Stomach (tissue), 9 donors: ENCODE data around the gene PELI2. TPM values are rescaled to one million over a fixed set of nuclear protein-coding genes. Genes with fewer than 3 reads are reported as not detected.
"Not testable (repeated sequence)": the region's sequence is repeated elsewhere in the genome, so short reads cannot be mapped to it uniquely, and the experiment has no call there.

Experiments used
- DNase-seq, 2 donors: peaks; one replicate each; pipeline versions ENCODE4 v3.0.0 to v3.0.0-alpha.2; 2013 to 2019
- H3K27ac ChIP-seq, 5 donors: fragments of 200-600 bp in 4 of 5; sonication (generic) in 4 of 5; one replicate each; pipeline ENCODE4 v1.5.1; 2013 to 2019; ENCODE audit warnings: mild to moderate bottlenecking in 1 of 5, moderate library complexity in 1 of 5
- H3K27me3 ChIP-seq, 3 donors: fragments of 200-600 bp; sonication (generic); one replicate each; pipeline ENCODE4 v1.5.1; 2017 to 2019; ENCODE audit warnings: mixed run types in 1 of 3
- H3K36me3 ChIP-seq, 4 donors: fragments of 200-600 bp; sonication (generic); 1 replicate in 3 of 4; 2 replicates in 1 of 4; pipeline ENCODE4 v1.5.1; 2016 to 2019
- H3K4me1 ChIP-seq, 4 donors: fragments of 200-600 bp; sonication (generic); one replicate each; pipeline ENCODE4 v1.5.1; 2016 to 2019
- H3K4me3 ChIP-seq, 4 donors: fragments of 200-600 bp; sonication (generic) in 3 of 4; one replicate each; pipeline ENCODE4 v1.5.1; 2016 to 2019; ENCODE audit warnings: mild to moderate bottlenecking in 1 of 4
- H3K9me3 ChIP-seq, 4 donors: fragments of 200-600 bp; sonication (generic); one replicate each; pipeline ENCODE4 v1.5.1; 2016 to 2019
- EP300 ChIP-seq: sonication (generic); formaldehyde crosslinking; IDR thresholded peaks from one replicate; pipeline ENCODE4 v1.6.1; 2017; ENCODE audit warnings: antibody characterized with exemption
- POLR2A ChIP-seq, 4 donors: fragments of 450-650 bp; IDR thresholded peaks; one replicate each; pipeline ENCODE4 v1.6.1; 2016; ENCODE audit warnings: antibody characterized with exemption in 4 of 4, control low read depth in 2 of 4, mild to moderate bottlenecking in 1 of 4, moderate library complexity in 1 of 4
- POLR2AphosphoS5 ChIP-seq, 3 donors: sonication (generic); formaldehyde crosslinking; IDR thresholded peaks; one replicate each; pipeline ENCODE4 v1.6.1; 2016; ENCODE audit warnings: antibody characterized with exemption in 3 of 3
- WGBS, 5 donors: extraction: QIAGEN DNeasy Blood & Tissue Kit in 3 of 5; methylation state at CpG; one replicate each; pipeline versions ENCODE4 v1.1.5 to v1.1.7; 2013 to 2018; 5-methylcytosine and 5-hydroxymethylcytosine counted together
- intact Hi-C: fragments of 100-400 bp; cut with DNase I; formaldehyde crosslinking; loops from one replicate; pipeline ENCODE4 v1.15.1; 2023; ENCODE audit warnings: low total_unique reads
- polyA plus RNA-seq, 3 donors: library from polyadenylated mRNA; stranded (reverse); fragments of 200-250 nt; gene quantifications; one replicate each; pipeline ENCODE4 v1.2.3, GENCODE V29; 2013
- total RNA-seq, 5 donors: library from RNA; depleted of rRNA; stranded (reverse); fragments of >200 nt; gene quantifications; one replicate each; pipeline versions ENCODE4 v1.1.0 to v1.2.3, GENCODE V29; 2014 to 2016
- TF ChIP-seq, protein P1 (sequence below), 7 experiments: fragments of 450-650 bp in 4 of 7; fragments of 200-600 bp in 3 of 7; sonication (generic) in 3 of 7; IDR thresholded peaks; one replicate each; pipeline ENCODE4 v1.5.1; 2016 to 2019; ENCODE audit warnings: antibody characterized with exemption in 7 of 7, control low read depth in 2 of 7, mild to moderate bottlenecking in 1 of 7
- donor health status: healthy with polysubstance abuse.
- donor health status: Bipolar disorder and iron deficiency.
- donor health status: healthy.

PELI2 gene
- total and polyA plus RNA-seq, 8 donors: 3.0 to 48.3 (median 10.6) TPM

DNA sequence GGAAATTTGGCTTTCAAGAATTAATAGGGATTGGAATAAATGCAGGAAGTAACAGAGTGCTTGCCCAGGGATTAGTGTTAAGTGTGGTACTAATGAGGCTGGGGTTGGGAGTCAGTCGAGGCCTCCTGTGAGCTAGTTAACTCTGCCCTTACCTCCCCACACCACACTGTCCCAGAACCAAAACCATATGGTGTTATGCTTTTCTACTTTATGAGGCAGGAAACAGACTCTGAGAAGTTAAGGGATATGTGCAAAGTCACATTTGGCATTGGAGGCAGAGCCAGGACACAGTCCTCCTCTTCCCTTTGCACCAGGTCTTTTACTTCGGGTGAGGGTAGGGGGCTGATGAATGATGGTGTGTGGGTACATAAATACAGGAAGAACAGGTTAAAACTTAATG lies 41.9 kb downstream of the PELI2 start:
- no peak for DNase-seq
- Histone ChIP-seq H3K4me3 (no peak overlapping the region), H3K27ac (no peak overlapping the region), H3K36me3 (no peaks in the 10 kb centered on the region), H3K27me3 (no peaks in the 10 kb centered on the region), H3K4me1 (peaks cover 0 to 14% (median 2%) of the 10 kb centered on the region in 4 donors), H3K9me3 (peaks cover 0 to 16% (median 2%) of the 10 kb centered on the region in 4 donors)
- WGBS, 5 donors: 11 to 22% (median 20%) methylated on average over 2 of the region's 2 CpGs
- TF ChIP-seq, protein P1, sequence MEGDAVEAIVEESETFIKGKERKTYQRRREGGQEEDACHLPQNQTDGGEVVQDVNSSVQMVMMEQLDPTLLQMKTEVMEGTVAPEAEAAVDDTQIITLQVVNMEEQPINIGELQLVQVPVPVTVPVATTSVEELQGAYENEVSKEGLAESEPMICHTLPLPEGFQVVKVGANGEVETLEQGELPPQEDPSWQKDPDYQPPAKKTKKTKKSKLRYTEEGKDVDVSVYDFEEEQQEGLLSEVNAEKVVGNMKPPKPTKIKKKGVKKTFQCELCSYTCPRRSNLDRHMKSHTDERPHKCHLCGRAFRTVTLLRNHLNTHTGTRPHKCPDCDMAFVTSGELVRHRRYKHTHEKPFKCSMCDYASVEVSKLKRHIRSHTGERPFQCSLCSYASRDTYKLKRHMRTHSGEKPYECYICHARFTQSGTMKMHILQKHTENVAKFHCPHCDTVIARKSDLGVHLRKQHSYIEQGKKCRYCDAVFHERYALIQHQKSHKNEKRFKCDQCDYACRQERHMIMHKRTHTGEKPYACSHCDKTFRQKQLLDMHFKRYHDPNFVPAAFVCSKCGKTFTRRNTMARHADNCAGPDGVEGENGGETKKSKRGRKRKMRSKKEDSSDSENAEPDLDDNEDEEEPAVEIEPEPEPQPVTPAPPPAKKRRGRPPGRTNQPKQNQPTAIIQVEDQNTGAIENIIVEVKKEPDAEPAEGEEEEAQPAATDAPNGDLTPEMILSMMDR (IDR thresholded peaks at IDR 0.05): no peak
- intact Hi-C loops: no loop called here

DNA sequence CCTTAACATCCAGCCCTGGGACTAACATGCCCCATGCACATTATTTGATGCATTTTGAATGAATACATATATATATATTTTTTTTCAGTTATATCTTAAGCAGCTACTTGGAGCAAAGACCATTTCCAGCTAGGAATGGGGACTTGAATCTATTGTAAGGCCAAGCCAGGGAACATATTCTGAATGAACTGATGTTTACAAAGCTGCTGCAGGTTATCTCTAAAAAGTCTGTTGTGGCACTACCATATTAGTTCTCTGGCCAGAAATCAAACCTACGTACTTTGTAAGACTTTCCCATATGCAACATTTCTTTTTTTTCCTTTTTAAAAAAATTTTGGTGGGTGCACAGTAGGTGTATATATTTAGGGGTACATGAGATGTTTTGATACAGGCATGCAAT lies 43.4 kb downstream of the PELI2 start:
- Histone ChIP-seq H3K27me3 (no peaks in the 10 kb centered on the region), H3K4me1 (peaks cover 0 to 14% (median 2%) of the 10 kb centered on the region in 4 donors), H3K4me3 (no peak overlapping the region), H3K9me3 (peaks cover 0 to 28% (median 3%) of the 10 kb centered on the region in 4 donors), H3K36me3 (no peaks in the 10 kb centered on the region), H3K27ac (no peak overlapping the region)
- TF ChIP-seq EP300: no peak
- no peak for TF ChIP-seq POLR2AphosphoS5 (IDR thresholded peaks at IDR 0.05)
- TF ChIP-seq POLR2A (IDR thresholded peaks at IDR 0.05): no peak
- DNase-seq: no peak
- 38 to 66% (median 57%) methylated on average over 1 of the region's 1 CpG for WGBS, 5 donors
- intact Hi-C loops: no loop called here

DNA sequence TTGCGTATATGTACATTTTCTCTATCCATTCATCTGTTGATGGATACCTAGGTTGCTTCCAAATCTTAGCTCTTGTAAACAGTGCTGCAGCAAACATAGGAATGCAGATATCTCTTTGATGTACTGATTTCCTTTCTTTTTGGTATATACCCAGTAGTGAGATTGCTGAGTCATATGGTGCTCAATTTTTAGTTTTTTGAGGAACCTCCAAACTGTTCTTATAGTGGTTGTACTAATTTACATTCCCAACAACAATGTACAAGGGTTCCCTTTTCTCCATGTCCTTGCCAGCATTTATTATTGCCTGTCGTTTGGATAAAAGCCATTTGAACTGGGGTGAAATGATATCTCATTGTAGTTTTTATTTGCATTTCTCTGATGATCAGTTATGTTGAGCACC lies 44.3 kb downstream of the PELI2 start:
- Histone ChIP-seq H3K4me3 (no peak overlapping the region), H3K36me3 (no peaks in the 10 kb centered on the region), H3K4me1 (peaks cover 0 to 14% (median 2%) of the 10 kb centered on the region in 4 donors), H3K9me3 (peaks cover 0 to 30% (median 5%) of the 10 kb centered on the region in 4 donors), H3K27me3 (no peaks in the 10 kb centered on the region), H3K27ac (no peak overlapping the region)
- no peak for TF ChIP-seq POLR2A (IDR thresholded peaks at IDR 0.05)
- TF ChIP-seq EP300: no peak
- TF ChIP-seq POLR2AphosphoS5 (IDR thresholded peaks at IDR 0.05): no peak
- TF ChIP-seq, protein P1 (IDR thresholded peaks at IDR 0.05): no peak
- 84 to 93% (median 93%) methylated on average over 2 of the region's 2 CpGs for WGBS, 5 donors
- intact Hi-C loops: no loop called here
- DNase-seq: no peak

DNA sequence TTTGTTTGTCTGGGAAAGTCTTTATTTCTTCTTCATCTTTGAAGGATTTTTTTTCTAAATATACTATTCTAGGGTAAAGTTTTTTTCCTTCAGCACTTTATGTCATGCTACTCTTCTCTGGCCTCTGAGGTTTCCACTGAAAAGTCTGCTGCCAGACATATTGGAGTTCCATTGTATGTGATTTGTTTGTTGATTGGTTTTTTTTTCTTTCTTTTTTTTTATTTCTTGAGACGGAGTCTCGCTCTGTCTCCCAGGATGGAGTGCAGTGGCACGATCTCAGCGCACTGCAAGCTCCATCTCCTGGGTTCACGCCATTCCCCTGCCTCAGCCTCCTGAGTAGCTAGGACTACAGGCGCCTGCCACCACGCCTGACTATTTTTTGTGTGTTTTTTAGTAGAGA lies 48.4 kb downstream of the PELI2 start:
- DNase-seq, H3K27ac ChIP-seq, intact Hi-C loops, H3K36me3 ChIP-seq, H3K4me3 ChIP-seq, H3K27me3 ChIP-seq: not testable (repeated sequence)
- WGBS, 5 donors: 97 to 100% (median 99%) methylated on average over 7 of the region's 7 CpGs
- Histone ChIP-seq H3K4me1 (peaks cover 0 to 28% (median 14%) of the 10 kb centered on the region in 4 donors), H3K9me3 (peaks cover 0 to 30% (median 5%) of the 10 kb centered on the region in 4 donors)

DNA sequence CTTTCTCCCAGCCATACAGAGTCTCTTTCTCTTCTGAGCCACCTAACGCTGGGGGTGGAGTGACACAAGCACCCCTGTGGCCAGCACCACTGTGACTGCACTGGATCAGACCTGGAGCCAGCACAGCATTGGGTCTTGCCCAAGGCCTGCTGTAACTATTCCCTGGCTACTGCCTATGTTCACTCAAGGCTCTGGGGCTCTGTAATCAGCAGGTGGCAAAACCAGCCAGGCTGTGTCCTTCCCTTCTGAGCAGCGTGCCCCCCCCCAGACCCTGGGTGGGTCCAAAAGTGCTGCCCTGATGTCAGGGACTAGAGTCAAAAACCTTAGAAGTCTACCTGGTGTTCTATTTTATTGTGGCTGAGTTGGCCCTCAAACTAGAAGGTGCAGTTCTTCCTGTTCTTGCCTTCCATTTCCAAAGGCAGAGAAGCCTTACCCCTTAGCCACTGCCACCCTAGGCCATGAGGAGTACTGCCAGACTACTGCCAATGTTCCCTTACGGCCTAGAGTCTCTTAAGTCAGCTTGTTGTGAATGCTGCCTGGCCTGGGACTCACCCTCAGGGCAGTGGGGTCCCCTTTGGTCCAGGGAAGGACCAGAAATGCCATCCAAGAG lies 49.9 kb downstream of the PELI2 start:
- no peak overlapping the region for H3K27ac ChIP-seq
- intact Hi-C loops: no loop called here
- no peak for TF ChIP-seq POLR2AphosphoS5 (IDR thresholded peaks at IDR 0.05)
- TF ChIP-seq EP300: no peak
- TF ChIP-seq POLR2A (IDR thresholded peaks at IDR 0.05): no peak
- TF ChIP-seq, protein P1 (IDR thresholded peaks at IDR 0.05): no peak
- no peaks in the 10 kb centered on the region for H3K36me3 ChIP-seq
- peaks cover 0 to 30% (median 5%) of the 10 kb centered on the region in 4 donors for H3K9me3 ChIP-seq
- H3K4me1 ChIP-seq: peaks cover 8 to 43% (median 28%) of the 10 kb centered on the region in 4 donors
- H3K27me3 ChIP-seq: no peaks in the 10 kb centered on the region
- DNase-seq: no peak
- WGBS, 5 donors: 44 to 72% (median 63%) methylated on average over 2 to 3 of the region's 3 CpGs
- no peak overlapping the region for H3K4me3 ChIP-seq
